OCI-LY7 (cell line): ENCODE results near the gene ERC1. TPM values are rescaled to one million over a fixed set of nuclear protein-coding genes. Genes with fewer than 3 reads are reported as not detected.

ENCODE experiments used
- BruUV-seq: library from RNA; stranded (reverse); fragments of 400-500 nt; replicated peaks from 2 replicates; lab custom pipeline; 2021; lab: Mats Ljungman, UMichigan
- CTCF ChIA-PET: fragments of 300-600 bp; sonication (Branson Sonifier 250); formaldehyde crosslinking; loops from one replicate; lab custom pipeline; 2022; ENCODE audit warnings: antibody characterized with exemption; ENCODE audit not compliant: unreplicated experiment; lab: Charles Lee
- POLR2A ChIA-PET: fragments of 300-600 bp; sonication (Branson Sonifier 250); formaldehyde crosslinking; loops from one replicate; lab custom pipeline; 2022; ENCODE audit warnings: antibody characterized with exemption; lab: Charles Lee
- DNase-seq: peaks from one replicate; pipeline ENCODE4 v3.0.0-alpha.2; 2015; ENCODE audit warnings: low spot score
- H2AFZ ChIP-seq: fragments of 200-600 bp; sonication (generic), shearing (Covaris generic); 2 replicates; pipeline ENCODE4 v1.6.1; 2014; ENCODE audit warnings: mild to moderate bottlenecking, antibody characterized with exemption, low read length, moderate library complexity
- H3K27ac ChIP-seq: fragments of 200-600 bp; sonication (generic); 2 replicates; pipeline ENCODE4 v1.5.1; 2014; ENCODE audit warnings: mixed run types, low read depth, mild to moderate bottlenecking, moderate library complexity, low read length, inconsistent platforms; ENCODE audit not compliant: poor library complexity, severe bottlenecking
- H3K36me3 ChIP-seq: fragments of 200-600 bp; sonication (generic); 2 replicates; pipeline ENCODE4 v1.6.1; 2014; ENCODE audit warnings: mild to moderate bottlenecking, antibody characterized with exemption, low read length, moderate library complexity, mixed read lengths; ENCODE audit not compliant: insufficient read depth
- H3K4me1 ChIP-seq: fragments of 200-600 bp; sonication (generic); 2 replicates; pipeline ENCODE4 v1.5.1; 2014; ENCODE audit warnings: mild to moderate bottlenecking, low read length; ENCODE audit not compliant: insufficient read depth, poor library complexity, severe bottlenecking
- H3K4me2 ChIP-seq: fragments of 200-600 bp; sonication (generic); 2 replicates; pipeline ENCODE4 v1.6.1; 2014; ENCODE audit warnings: mild to moderate bottlenecking, low read length
- H3K4me3 ChIP-seq: fragments of 200-600 bp; sonication (generic); 2 replicates; pipeline ENCODE4 v1.5.1; 2014; ENCODE audit warnings: mild to moderate bottlenecking, low read depth, low read length; ENCODE audit not compliant: poor library complexity, severe bottlenecking
- H3K79me2 ChIP-seq: fragments of 200-600 bp; sonication (generic); 2 replicates; pipeline ENCODE4 v1.6.1; 2016; ENCODE audit warnings: low read depth, mild to moderate bottlenecking, low read length, moderate library complexity, mixed read lengths; ENCODE audit not compliant: insufficient read depth
- H3K9me2 ChIP-seq: fragments of 200-600 bp; sonication (generic); 2 replicates; pipeline ENCODE4 v1.6.1; 2016; ENCODE audit warnings: mild to moderate bottlenecking, low read length, mixed read lengths; ENCODE audit not compliant: insufficient read depth
- H3K9me3 ChIP-seq: fragments of 200-600 bp; sonication (generic); 2 replicates; pipeline ENCODE4 v1.6.1; 2014; ENCODE audit warnings: mild to moderate bottlenecking, mixed run types, low read length, mixed read lengths
- H4K20me1 ChIP-seq: fragments of 200-600 bp; sonication (generic); 2 replicates; pipeline ENCODE4 v1.6.1; 2014; ENCODE audit warnings: mild to moderate bottlenecking, antibody characterized with exemption, low read length, moderate library complexity, mixed read lengths; ENCODE audit not compliant: insufficient read depth
- EZH2phosphoT487 ChIP-seq: fragments of 200-600 bp; sonication (generic); IDR thresholded peaks from 2 replicates; pipeline ENCODE4 v1.6.1; 2018; ENCODE audit warnings: low read depth, borderline replicate concordance, mild to moderate bottlenecking, mixed run types, antibody characterized with exemption, low read length, moderate library complexity, mixed read lengths
- intact Hi-C: fragments of 100-400 bp; cut with micrococcal nuclease; formaldehyde crosslinking; loops from one replicate; pipeline ENCODE4 v1.10.0; 2022; ENCODE audit not compliant: unreplicated experiment
- total RNA-seq, 2 experiments: library from RNA; depleted of rRNA in 1 of 2; stranded (reverse); fragments of >200 nt in 1 of 2; shearing (Covaris generic) in 1 of 2; gene quantifications; 2 replicates each; pipeline ENCODE4 v1.2.3, GENCODE V29; 2014 to 2022
- TF ChIP-seq, protein P1 (sequence below): fragments of 200-600 bp; sonication (generic); conservative IDR thresholded peaks from 2 replicates; pipeline ENCODE4 v1.5.1; 2014; ENCODE audit warnings: mild to moderate bottlenecking, antibody characterized with exemption, low read length, moderate library complexity, mixed read lengths

The ERC1 gene
- total RNA-seq, 2 experiments from 2014 or later, result 26.9 to 86.9 TPM

- Histone ChIP-seq H4K20me1 (no peaks in the 10 kb centered on the region), H3K4me2 (peak overlapping the region; percentile 100), H3K4me3 (peak overlapping the region; percentile 72), H3K36me3 (peaks cover 12% of the 10 kb centered on the region), H3K9me2 (no peaks in the 10 kb centered on the region), H3K79me2 (peaks cover 55% of the 10 kb centered on the region; the same call in 1 of the 2 replicates), H3K27ac (peak overlapping the region; percentile 100), H3K4me1 (peaks cover 61% of the 10 kb centered on the region), H3K9me3 (peaks cover 2% of the 10 kb centered on the region), H2AFZ (peak overlapping the region; percentile 80)
- no peak for TF ChIP-seq EZH2phosphoT487
- TF ChIP-seq, protein P1, sequence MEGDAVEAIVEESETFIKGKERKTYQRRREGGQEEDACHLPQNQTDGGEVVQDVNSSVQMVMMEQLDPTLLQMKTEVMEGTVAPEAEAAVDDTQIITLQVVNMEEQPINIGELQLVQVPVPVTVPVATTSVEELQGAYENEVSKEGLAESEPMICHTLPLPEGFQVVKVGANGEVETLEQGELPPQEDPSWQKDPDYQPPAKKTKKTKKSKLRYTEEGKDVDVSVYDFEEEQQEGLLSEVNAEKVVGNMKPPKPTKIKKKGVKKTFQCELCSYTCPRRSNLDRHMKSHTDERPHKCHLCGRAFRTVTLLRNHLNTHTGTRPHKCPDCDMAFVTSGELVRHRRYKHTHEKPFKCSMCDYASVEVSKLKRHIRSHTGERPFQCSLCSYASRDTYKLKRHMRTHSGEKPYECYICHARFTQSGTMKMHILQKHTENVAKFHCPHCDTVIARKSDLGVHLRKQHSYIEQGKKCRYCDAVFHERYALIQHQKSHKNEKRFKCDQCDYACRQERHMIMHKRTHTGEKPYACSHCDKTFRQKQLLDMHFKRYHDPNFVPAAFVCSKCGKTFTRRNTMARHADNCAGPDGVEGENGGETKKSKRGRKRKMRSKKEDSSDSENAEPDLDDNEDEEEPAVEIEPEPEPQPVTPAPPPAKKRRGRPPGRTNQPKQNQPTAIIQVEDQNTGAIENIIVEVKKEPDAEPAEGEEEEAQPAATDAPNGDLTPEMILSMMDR, result no peak
- ChIA-PET POLR2A (no interaction called here), CTCF (no interaction called here)
- peak; percentile 18 for DNase-seq
- intact Hi-C loops, result no loop called here
- BruUV-seq, result no TSS peak
These were observed 212.7 kb downstream of the ERC1 start for GRCh38 chr12:1203735-1204019.

DNA sequence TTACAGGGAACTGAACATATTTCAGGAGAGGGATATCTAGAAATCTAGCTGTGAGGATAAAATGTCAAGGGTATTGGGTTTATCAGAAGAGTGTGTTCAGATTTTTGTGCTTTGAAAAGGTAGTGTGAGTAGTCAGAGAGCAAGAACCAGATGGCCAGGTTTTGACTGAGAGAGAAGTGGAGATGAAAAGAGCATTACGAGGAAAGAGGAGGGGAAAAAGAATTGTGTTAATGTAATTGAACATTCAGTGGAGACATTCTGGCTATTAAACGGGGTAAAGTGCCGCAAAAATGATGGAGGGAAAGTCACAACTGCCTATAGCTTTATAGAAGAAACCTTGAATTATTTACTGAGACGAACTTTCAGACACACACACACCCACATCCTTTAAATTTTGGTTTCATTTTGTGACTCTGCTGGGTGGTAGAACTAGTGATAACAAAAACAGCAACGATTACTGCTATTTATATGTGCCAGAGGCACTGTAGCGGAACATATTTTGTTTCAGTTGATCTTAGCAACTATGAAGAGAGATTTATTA, 213.6 kb downstream of the ERC1 start:
- intact Hi-C loops, result loop anchor here (5.0 kb wide), 1 partner anchor 388 kb away; the partner anchor contains the start of gene FBXL14
- BruUV-seq, result TSS peak; percentile 99

More for the DNA sequence above, 213.6 kb downstream of the ERC1 start:
- ChIA-PET CTCF (no interaction called here), POLR2A (interaction anchor here (2.2 kb wide), 1 partner anchor 16 kb away, joined by 14 read pairs; no protein-coding TSS in a partner anchor)
- Histone ChIP-seq H3K36me3 (peaks cover 3% of the 10 kb centered on the region), H2AFZ (peak overlapping the region; percentile 47; the same call in 1 of the 2 replicates), H3K79me2 (peaks cover 62% of the 10 kb centered on the region; the same call in 1 of the 2 replicates), H3K4me2 (peak overlapping the region; percentile 100), H3K4me3 (peak overlapping the region; percentile 72), H3K9me2 (no peaks in the 10 kb centered on the region), H4K20me1 (no peaks in the 10 kb centered on the region), H3K4me1 (peaks cover 63% of the 10 kb centered on the region), H3K9me3 (no peaks in the 10 kb centered on the region), H3K27ac (peak overlapping the region; percentile 100)
- no peak for TF ChIP-seq EZH2phosphoT487
- TF ChIP-seq, protein P1, result no peak
- peak; percentile 86 for DNase-seq
